ENCODE measurements around the gene CC2D2B. TPM values are rescaled to one million over a fixed set of nuclear protein-coding genes. Genes with fewer than 3 reads are reported as not detected.
"Not testable (repeated sequence)": the region's sequence is repeated elsewhere in the genome, so short reads cannot be mapped to it uniquely, and the experiment has no call there.

The CC2D2B gene
- total RNA-seq, 3 donors from 2014 or later (not counting 1 experiment from before 2014, with no cell fraction given), result 0.14 to 0.68 TPM; not detected in 1

DNA sequence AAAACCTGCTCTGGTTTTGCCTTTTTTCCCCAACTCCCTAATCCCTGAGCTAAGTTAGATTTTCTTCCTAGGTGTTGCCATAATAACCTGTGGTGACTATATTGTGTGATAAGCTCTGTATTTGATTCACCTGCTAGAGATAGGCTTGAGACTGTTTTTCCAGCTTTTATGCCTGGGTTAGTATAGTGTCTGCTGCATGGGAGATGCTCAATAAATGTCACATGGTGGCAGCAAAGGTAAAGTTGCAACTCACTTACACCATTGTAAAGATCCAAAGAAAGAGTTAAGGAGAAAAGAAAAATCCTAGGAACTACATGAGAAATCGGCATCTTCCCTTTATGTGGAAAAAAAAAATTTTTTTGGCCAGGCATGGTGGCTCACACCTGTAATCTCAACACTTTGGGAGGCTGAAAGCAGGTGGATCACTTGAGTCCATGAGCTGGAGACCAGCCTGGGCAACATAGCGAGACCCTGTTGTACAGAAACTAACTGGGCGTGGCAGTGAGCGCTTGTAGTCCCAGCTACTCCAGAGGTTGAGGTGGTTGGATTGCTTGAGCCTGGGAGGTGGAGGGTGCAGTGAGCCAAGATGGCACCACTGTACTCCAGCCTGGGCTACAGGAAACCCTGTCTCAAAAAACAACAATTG lies 139.4 kb downstream of the CC2D2B start:
- H3K9me3 ChIP-seq (ENCODE audit: control insufficient read depth, insufficient read depth, low read length), result no peaks in the 10 kb centered on the region
- H3K4me3 ChIP-seq (ENCODE audit: low read length), result no peak overlapping the region
- intact Hi-C loops (cut with micrococcal nuclease), result no loop called here
- DNase-seq, result no peak
- H3K27me3 Mint-ChIP-seq (ENCODE audit: low read depth in 2 of 2), result no peaks in the 10 kb centered on the region
- no peak overlapping the region for H3K27ac ChIP-seq (ENCODE audit: low read length)
- no peaks in the 10 kb centered on the region for H3K36me3 Mint-ChIP-seq
- H3K27me3 ChIP-seq (ENCODE audit: control insufficient read depth, insufficient read depth, low read length), result no peaks in the 10 kb centered on the region
- peaks cover 35 to 52% of the 10 kb centered on the region in 2 donors for H3K4me1 Mint-ChIP-seq
- no peak for ATAC-seq
- H3K9me3 Mint-ChIP-seq, result no peaks in the 10 kb centered on the region
- peaks cover 15% of the 10 kb centered on the region for H3K4me1 ChIP-seq (ENCODE audit: control insufficient read depth, insufficient read depth, low read length)
- no peak overlapping the region for H3K4me3 Mint-ChIP-seq
- peaks cover 2% of the 10 kb centered on the region for H3K36me3 ChIP-seq (ENCODE audit: control insufficient read depth, insufficient read depth, low read length)
- no peak overlapping the region for H3K27ac Mint-ChIP-seq
- TF ChIP-seq, protein P1, sequence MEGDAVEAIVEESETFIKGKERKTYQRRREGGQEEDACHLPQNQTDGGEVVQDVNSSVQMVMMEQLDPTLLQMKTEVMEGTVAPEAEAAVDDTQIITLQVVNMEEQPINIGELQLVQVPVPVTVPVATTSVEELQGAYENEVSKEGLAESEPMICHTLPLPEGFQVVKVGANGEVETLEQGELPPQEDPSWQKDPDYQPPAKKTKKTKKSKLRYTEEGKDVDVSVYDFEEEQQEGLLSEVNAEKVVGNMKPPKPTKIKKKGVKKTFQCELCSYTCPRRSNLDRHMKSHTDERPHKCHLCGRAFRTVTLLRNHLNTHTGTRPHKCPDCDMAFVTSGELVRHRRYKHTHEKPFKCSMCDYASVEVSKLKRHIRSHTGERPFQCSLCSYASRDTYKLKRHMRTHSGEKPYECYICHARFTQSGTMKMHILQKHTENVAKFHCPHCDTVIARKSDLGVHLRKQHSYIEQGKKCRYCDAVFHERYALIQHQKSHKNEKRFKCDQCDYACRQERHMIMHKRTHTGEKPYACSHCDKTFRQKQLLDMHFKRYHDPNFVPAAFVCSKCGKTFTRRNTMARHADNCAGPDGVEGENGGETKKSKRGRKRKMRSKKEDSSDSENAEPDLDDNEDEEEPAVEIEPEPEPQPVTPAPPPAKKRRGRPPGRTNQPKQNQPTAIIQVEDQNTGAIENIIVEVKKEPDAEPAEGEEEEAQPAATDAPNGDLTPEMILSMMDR (IDR thresholded peaks at IDR 0.05), result no peak
- WGBS (ENCODE audit: insufficient coverage), result 95% methylated on average over 4 of the region's 4 CpGs

DNA sequence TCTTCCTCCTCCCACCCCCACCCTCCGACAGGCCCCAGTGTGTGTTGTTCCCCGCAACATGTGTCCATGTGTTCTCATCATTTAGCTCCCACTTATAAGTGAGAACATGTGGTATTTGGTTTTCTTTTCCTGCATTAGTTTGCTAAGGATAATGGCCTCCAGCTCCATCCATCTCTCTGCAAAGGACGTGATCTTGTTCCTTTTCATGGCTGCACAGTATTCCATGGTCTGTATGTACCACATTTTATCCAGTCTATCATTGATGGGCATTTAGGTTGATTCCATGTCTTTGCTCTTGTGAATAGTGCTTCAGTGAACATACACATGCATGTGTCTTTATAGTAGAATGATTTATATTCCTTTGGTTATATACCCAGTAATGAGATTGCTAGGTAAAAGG lies 140.2 kb downstream of the CC2D2B start:
- H3K4me3 ChIP-seq (ENCODE audit: low read length); H3K9me3 ChIP-seq (ENCODE audit: control insufficient read depth, insufficient read depth, low read length); H3K36me3 Mint-ChIP-seq; H3K4me3 Mint-ChIP-seq; H3K27ac ChIP-seq (ENCODE audit: low read length); intact Hi-C loops (cut with micrococcal nuclease); H3K36me3 ChIP-seq (ENCODE audit: control insufficient read depth, insufficient read depth, low read length); ATAC-seq; DNase-seq; H3K27me3 Mint-ChIP-seq (ENCODE audit: low read depth in 2 of 2); H3K27me3 ChIP-seq (ENCODE audit: control insufficient read depth, insufficient read depth, low read length); H3K27ac Mint-ChIP-seq; H3K9me3 Mint-ChIP-seq: not testable (repeated sequence)
- H3K4me1 ChIP-seq (ENCODE audit: control insufficient read depth, insufficient read depth, low read length), result peaks cover 12% of the 10 kb centered on the region
- H3K4me1 Mint-ChIP-seq, result peaks cover 37 to 48% of the 10 kb centered on the region in 2 donors
- WGBS (ENCODE audit: insufficient coverage), result 89% methylated on average over 1 of the region's 3 CpGs

DNA sequence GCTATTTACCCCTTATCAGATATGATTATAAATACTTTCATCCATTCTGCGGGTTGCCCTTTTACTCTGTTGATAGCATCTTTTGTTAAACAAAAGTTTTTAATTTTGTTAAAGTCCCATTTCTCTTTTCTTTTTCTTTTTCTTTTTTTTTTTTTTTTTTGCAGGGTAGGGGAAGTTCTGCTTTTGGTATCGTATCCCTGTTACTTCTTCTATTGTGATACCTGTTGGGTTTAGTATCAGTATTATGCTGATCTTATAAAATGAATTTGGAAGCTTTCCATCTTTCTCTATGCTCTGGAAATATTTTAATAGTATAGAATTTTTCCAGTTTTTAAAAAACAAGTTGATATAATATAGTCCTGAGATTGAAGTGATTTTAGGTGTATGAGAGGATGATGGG lies 141.6 kb downstream of the CC2D2B start:
- ATAC-seq, result no peak
- H3K9me3 ChIP-seq (ENCODE audit: control insufficient read depth, insufficient read depth, low read length), result no peaks in the 10 kb centered on the region
- TF ChIP-seq, protein P1 (IDR thresholded peaks at IDR 0.05), result no peak
- DNase-seq, result no peak
- H3K36me3 Mint-ChIP-seq, result no peaks in the 10 kb centered on the region
- H3K4me3 Mint-ChIP-seq, result no peak overlapping the region
- peaks cover 6% of the 10 kb centered on the region for H3K4me1 ChIP-seq (ENCODE audit: control insufficient read depth, insufficient read depth, low read length)
- no peaks in the 10 kb centered on the region for H3K9me3 Mint-ChIP-seq
- H3K27me3 Mint-ChIP-seq (ENCODE audit: low read depth in 2 of 2), result no peaks in the 10 kb centered on the region
- WGBS (ENCODE audit: insufficient coverage), result no CpG with 5 or more reads among the region's 2 CpGs
- H3K27ac Mint-ChIP-seq, result no peak overlapping the region
- H3K27me3 ChIP-seq (ENCODE audit: control insufficient read depth, insufficient read depth, low read length), result no peaks in the 10 kb centered on the region
- peaks cover 4% of the 10 kb centered on the region for H3K36me3 ChIP-seq (ENCODE audit: control insufficient read depth, insufficient read depth, low read length)
- H3K27ac ChIP-seq (ENCODE audit: low read length), result no peak overlapping the region
- H3K4me3 ChIP-seq (ENCODE audit: low read length), result no peak overlapping the region
- intact Hi-C loops (cut with micrococcal nuclease), result no loop called here
- peaks cover 38 to 40% of the 10 kb centered on the region in 2 donors for H3K4me1 Mint-ChIP-seq

DNA sequence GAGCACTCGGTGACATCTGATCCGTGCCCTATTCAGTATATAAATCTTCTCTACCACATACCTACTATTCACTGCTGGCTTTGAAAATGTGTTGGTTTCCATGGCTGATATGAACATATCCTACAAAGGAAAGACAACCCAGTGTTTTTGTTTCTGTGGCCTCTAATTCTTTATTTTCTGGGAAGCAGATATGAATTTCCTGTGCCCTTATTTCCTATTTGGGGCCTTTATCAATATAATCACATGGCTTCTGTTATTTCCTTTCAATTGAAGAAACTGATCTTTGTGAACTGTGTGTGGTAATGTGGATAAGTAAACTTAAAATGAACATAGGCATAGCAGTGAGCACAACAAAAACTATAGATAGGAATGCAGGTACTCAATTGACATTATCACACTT lies 146.2 kb downstream of the CC2D2B start:
- Mint-ChIP-seq H3K27ac (no peak overlapping the region), H3K4me3 (no peak overlapping the region), H3K4me1 (peaks cover 17 to 20% of the 10 kb centered on the region in 2 donors), H3K36me3 (peaks cover 17% of the 10 kb centered on the region), H3K27me3 (ENCODE audit: low read depth in 2 of 2) (no peaks in the 10 kb centered on the region), H3K9me3 (no peaks in the 10 kb centered on the region)
- 83% methylated on average over 2 of the region's 2 CpGs for WGBS (ENCODE audit: insufficient coverage)
- DNase-seq, result no peak
- Histone ChIP-seq H3K9me3 (ENCODE audit: control insufficient read depth, insufficient read depth, low read length) (no peaks in the 10 kb centered on the region), H3K27me3 (ENCODE audit: control insufficient read depth, insufficient read depth, low read length) (no peaks in the 10 kb centered on the region), H3K36me3 (ENCODE audit: control insufficient read depth, insufficient read depth, low read length) (peaks cover 29% of the 10 kb centered on the region), H3K4me1 (ENCODE audit: control insufficient read depth, insufficient read depth, low read length) (no peaks in the 10 kb centered on the region), H3K4me3 (ENCODE audit: low read length) (no peak overlapping the region), H3K27ac (ENCODE audit: low read length) (no peak overlapping the region)
- TF ChIP-seq, protein P1 (IDR thresholded peaks at IDR 0.05), result no peak
- intact Hi-C loops (cut with micrococcal nuclease), result no loop called here
- ATAC-seq, result no peak

Data from natural killer cell (primary cell).